ENCODE results near the gene NR3C2.

GRCh38 chr4:148345509-148345908, 96.7 kb downstream of the NR3C2 start:
- TF ChIP-seq CTCF (conservative IDR thresholded peaks at IDR 0.05; ENCODE audit: low read depth, low read length) (no peak), POLR2A (IDR thresholded peaks at IDR 0.05; ENCODE audit: low read depth, low read length) (no peak), MAFK (IDR thresholded peaks at IDR 0.05; ENCODE audit: low read depth, low read length) (no peak), ELK1 (IDR thresholded peaks at IDR 0.05; ENCODE audit: borderline replicate concordance, low read depth, low read length) (no peak), MXI1 (IDR thresholded peaks at IDR 0.05; ENCODE audit: borderline replicate concordance, low read depth, low read length) (no peak), RAD21 (IDR thresholded peaks at IDR 0.05; ENCODE audit: low read length) (no peak), FOS (IDR thresholded peaks at IDR 0.05; ENCODE audit: low read depth, low read length) (no peak), CEBPB (IDR thresholded peaks at IDR 0.05; ENCODE audit: low read depth, low read length) (no peak), USF2 (IDR thresholded peaks at IDR 0.05; ENCODE audit: low read depth, low read length) (no peak), SMC3 (IDR thresholded peaks at IDR 0.05; ENCODE audit: low read depth, low read length) (no peak)

All from IMR-90 (cell line).